Testis (tissue), 2 donors: ENCODE measurements around the gene RNASE13.

ENCODE experiments used
- CTCF ChIP-seq, 3 experiments: fragments of 450-650 bp in 2 of 3; fragments of 200-600 bp in 1 of 3; sonication (generic) in 1 of 3; IDR thresholded peaks; one replicate each; pipeline ENCODE4 v1.5.1; 2016 to 2019; ENCODE audit warnings: antibody characterized with exemption in 3 of 3, mild to moderate bottlenecking in 2 of 3, moderate library complexity in 1 of 3
- POLR2A ChIP-seq: fragments of 450-650 bp; IDR thresholded peaks from one replicate; pipeline ENCODE4 v1.6.1; 2017; ENCODE audit warnings: antibody characterized with exemption, mild to moderate bottlenecking, moderate library complexity

DNA sequence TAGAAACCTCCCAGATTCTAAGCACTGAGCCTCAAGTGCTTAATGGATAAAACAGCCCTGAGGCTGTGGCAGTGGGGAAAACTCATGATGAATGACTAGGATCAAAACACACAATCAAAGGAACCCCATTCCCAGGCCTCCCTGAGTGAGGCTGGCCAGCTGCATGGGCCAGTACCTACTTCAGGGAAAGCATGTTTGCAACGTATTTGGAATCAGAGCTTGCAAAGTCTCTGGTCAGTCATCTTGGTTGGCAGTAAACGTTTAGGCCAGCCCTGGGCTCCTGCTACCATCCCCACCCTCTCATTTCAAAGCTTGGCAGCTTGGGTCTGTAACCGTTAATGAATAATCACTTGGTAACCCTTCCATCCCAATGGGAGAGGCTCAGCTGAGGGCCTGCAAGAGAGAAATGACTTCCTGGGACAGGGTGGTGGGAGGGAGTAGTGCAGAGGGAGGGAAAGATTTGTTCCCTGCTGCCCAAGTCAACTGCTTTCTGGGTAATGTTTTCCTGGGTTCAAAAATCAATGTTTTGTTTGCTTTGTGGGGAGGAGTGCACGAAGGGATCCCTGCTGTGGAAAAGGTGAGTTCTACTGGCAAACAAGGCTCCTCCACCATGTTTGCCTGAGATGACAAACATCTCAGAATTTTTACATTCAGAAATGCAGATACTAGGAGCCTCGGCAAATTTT is 21.0 kb upstream of the RNASE13 start:
- TF ChIP-seq POLR2A: no peak
- no peak for TF ChIP-seq CTCF (IDR thresholded peaks at IDR 0.05)
